ENCODE data around the gene PSEN1. TPM values are rescaled to one million over a fixed set of nuclear protein-coding genes. Genes with fewer than 3 reads are reported as not detected.

Gene PSEN1
- total and polyA plus RNA-seq, 10 of the 15 experiments (the other 5 are each of a cell fraction or from before 2014, with no cell fraction given): 8.9 to 32.3 (median 21.8) TPM

- ChIA-PET POLR2A (interaction anchor here (0.9 to 1.7 kb wide), 4 partner anchors 10 to 235 kb away, joined by 3 to 6 read pairs (median 4); no protein-coding TSS in a partner anchor), CTCF (interaction anchor here (0.6 to 1.5 kb wide), 7 partner anchors 10 to 229 kb away, joined by 3 to 5 read pairs (median 3); no protein-coding TSS in a partner anchor), RAD21 (ENCODE audit: unreplicated experiment) (interaction anchor here (0.5 to 1.3 kb wide), 6 partner anchors 48 to 259 kb away, joined by 3 to 5 read pairs (median 3); no protein-coding TSS in a partner anchor), SMC1A (ENCODE audit: uncharacterized antibody, unreplicated experiment) (interaction anchor here (1.0 to 2.1 kb wide), 8 partner anchors 10 to 230 kb away, joined by 3 to 8 read pairs (median 4); no protein-coding TSS in a partner anchor)
- no peaks in the 10 kb centered on the region for H3K36me3 ChIP-seq (ENCODE audit: control insufficient read depth in 2 of 2, insufficient read depth in 2 of 2, low read length in 1 of 2)
- intact Hi-C loops (cut with micrococcal nuclease; ENCODE audit: unreplicated experiment): no loop called here
- no peaks in the 10 kb centered on the region; the same call in 2 of the 3 replicates for H3K9me3 ChIP-seq (replicated peaks; ENCODE audit: control insufficient read depth, insufficient read depth, low read length)
- 0% methylated on average over 6 of the region's 6 CpGs for WGBS (ENCODE audit: insufficient coverage, insufficient replicate concordance, low lambda C conversion rate, missing lambda C conversion rate)
- peak overlapping the region; percentile 33 for H2AFZ ChIP-seq (ENCODE audit: control insufficient read depth, low read depth, low read length)
- ATAC-seq: peak; percentile 33
- no peak overlapping the region; the same call in 1 of the 2 replicates for H3K27ac ChIP-seq (ENCODE audit: control insufficient read depth, insufficient read depth)
- in situ Hi-C loops (cut with MboI): no loop called here
- no TSS peak for BruUV-seq (replicated peaks)
- peaks cover 3 to 12% of the 10 kb centered on the region in 2 experiments for H3K27me3 ChIP-seq (replicated peaks in 1 of 2; ENCODE audit: control insufficient read depth in 2 of 2, insufficient read depth in 2 of 2, low read length in 1 of 2)
- H3K4me3 ChIP-seq: peak overlapping the region; percentile 27; the same call in 1 of the 2 replicates
- H3K79me2 ChIP-seq (ENCODE audit: control insufficient read depth, insufficient read depth, low read length): peaks cover 3% of the 10 kb centered on the region; the same call in 1 of the 2 replicates
- FAIRE-seq: peak; percentile 65
- peaks cover 55% of the 10 kb centered on the region for H3K4me1 ChIP-seq (ENCODE audit: control insufficient read depth, insufficient read depth, low read length)
- peak; percentile 42 for DNase-seq (ENCODE audit: low read depth, low spot score)
- peak overlapping the region; percentile 88 for H3K4me2 ChIP-seq (ENCODE audit: control insufficient read depth, insufficient read depth)
- 0 out of 2 replicates have a peak, but pooled peaks cover 4% of the 10 kb centered on the region for H4K20me1 ChIP-seq (ENCODE audit: control insufficient read depth, insufficient read depth)
- peak overlapping the region; percentile 20; the same call in 1 of the 2 replicates for H3K9ac ChIP-seq (ENCODE audit: control insufficient read depth, insufficient read depth, low read length)
- no peak for TF ChIP-seq ZNF274 (IDR thresholded peaks at IDR 0.05; ENCODE audit: insufficient read depth, insufficient read length)
- TF ChIP-seq CREM (IDR thresholded peaks at IDR 0.05; ENCODE audit: low read depth): peak; percentile 21; the same call in 1 of the 2 replicates
- peak; percentile 75 for TF ChIP-seq RUNX3 (IDR thresholded peaks at IDR 0.05; ENCODE audit: low read length)
- no peak for TF ChIP-seq SMC3 (IDR thresholded peaks at IDR 0.05; ENCODE audit: borderline replicate concordance, low read length)
- no peak for TF ChIP-seq ZSCAN29 (IDR thresholded peaks at IDR 0.05)
- TF ChIP-seq NFYB (IDR thresholded peaks at IDR 0.05; ENCODE audit: insufficient read depth, low read depth, low read length): no peak
- TF ChIP-seq RB1 (IDR thresholded peaks at IDR 0.05; ENCODE audit: borderline replicate concordance): no peak
- no peak for TF ChIP-seq KAT2A (conservative IDR thresholded peaks at IDR 0.05; ENCODE audit: control insufficient read depth, low read depth, low read length)
- no peak for TF ChIP-seq E2F8 (IDR thresholded peaks at IDR 0.05; ENCODE audit: low read depth, partially characterized antibody)
- TF ChIP-seq HDGF (IDR thresholded peaks at IDR 0.05): no peak
- no peak for TF ChIP-seq ZBED1 (IDR thresholded peaks at IDR 0.05; ENCODE audit: borderline replicate concordance)
- no peak for TF ChIP-seq ETV6 (conservative IDR thresholded peaks at IDR 0.05 in 1 of 2, IDR thresholded peaks at IDR 0.05 in 1 of 2; ENCODE audit: borderline replicate concordance in 1 of 2, low read depth in 1 of 2)
- no peak for TF ChIP-seq NR2C2 (IDR thresholded peaks at IDR 0.05; ENCODE audit: borderline replicate concordance, control insufficient read depth, insufficient read length, low read depth)
- TF ChIP-seq EED (IDR thresholded peaks at IDR 0.05; ENCODE audit: low read depth): peak; percentile 56; the same call in 1 of the 2 replicates
- peak; percentile 30 to 45; a peak in 2 of 4 replicates for TF ChIP-seq IKZF2 (IDR thresholded peaks at IDR 0.05)
- no peak for TF ChIP-seq IRF4 (IDR thresholded peaks at IDR 0.05; ENCODE audit: low read depth, low read length)
- TF ChIP-seq KLF5 (IDR thresholded peaks at IDR 0.05; ENCODE audit: partially characterized antibody): no peak
- no peak for TF ChIP-seq CHD4 (IDR thresholded peaks at IDR 0.05)
- TF ChIP-seq WRNIP1 (IDR thresholded peaks at IDR 0.05; ENCODE audit: borderline replicate concordance, low read depth, low read length): no peak
- TF ChIP-seq SIN3A (IDR thresholded peaks at IDR 0.05; ENCODE audit: low read depth, low read length): no peak
- no peak for TF ChIP-seq E4F1 (IDR thresholded peaks at IDR 0.05; ENCODE audit: borderline replicate concordance, partially characterized antibody)
These were observed 106.1 kb downstream of the PSEN1 start for GRCh38 chr14:73242357-73242901.

Data from GM12878 (cell line).